Measurements from ENCODE around the gene SIGLEC6.

GRCh38 chr19:51511353-51511752 lies 20.1 kb downstream of the SIGLEC6 start:
- TF ChIP-seq CTCF (IDR thresholded peaks at IDR 0.05), result no peak
- TF ChIP-seq EP300 (IDR thresholded peaks at IDR 0.05), result no peak

Data from upper lobe of left lung (tissue), 4 donors.